A172 (cell line): ENCODE measurements around the gene KCNK2. TPM values are rescaled to one million over a fixed set of nuclear protein-coding genes. Genes with fewer than 3 reads are reported as not detected.
A peak's percentile ranks its signal among the peaks of the same experiment; 100 is the strongest.
"Not testable (repeated sequence)": the region's sequence is repeated elsewhere in the genome, so short reads cannot be mapped to it uniquely, and the experiment has no call there.

ENCODE experiments used
- DNase-seq: peaks from one replicate; pipeline ENCODE4 v3.0.0-alpha.2; 2015; ENCODE audit warnings: low spot score
- total RNA-seq: library from RNA; depleted of rRNA; stranded (reverse); fragments of >200 nt; shearing (Covaris generic); gene quantifications from 2 replicates; pipeline ENCODE4 v1.2.3, GENCODE V29; 2014

Gene KCNK2
- total RNA-seq, 1 experiment from 2014 or later = 0.05 TPM

DNA sequence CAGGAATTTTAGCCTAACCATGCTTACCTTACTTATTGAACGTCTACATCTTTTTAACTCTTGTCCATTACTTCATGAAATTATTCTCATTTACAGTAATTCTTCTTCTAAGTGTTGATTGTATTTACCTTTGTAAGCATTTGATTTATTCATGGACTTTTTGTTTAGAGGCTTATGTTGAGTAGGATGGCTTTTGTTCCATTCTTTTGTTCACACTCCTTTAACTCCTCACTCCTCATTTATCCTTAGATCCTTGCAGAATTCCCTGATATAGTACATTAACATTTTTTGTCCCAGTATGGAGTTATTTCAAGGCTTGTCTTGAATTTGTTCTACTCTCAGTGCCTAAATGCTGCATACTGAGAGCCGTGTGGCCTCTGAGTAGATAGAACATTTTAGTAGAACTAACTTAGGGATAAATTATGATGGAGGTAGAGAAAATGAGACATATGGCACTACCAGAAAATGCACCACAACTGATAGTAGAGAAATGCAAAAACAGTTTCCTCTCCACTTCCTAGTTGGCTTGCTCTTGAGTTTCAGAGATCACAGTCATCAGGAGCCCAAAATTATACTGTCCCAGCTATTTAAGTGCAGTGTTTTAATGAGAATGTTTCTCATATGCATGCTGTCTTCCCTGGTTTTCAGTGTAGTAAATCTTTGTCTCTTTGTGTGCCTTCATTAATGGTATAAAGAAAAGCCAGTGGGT is 69.5 kb downstream of the KCNK2 start:
- no peak for DNase-seq

DNA sequence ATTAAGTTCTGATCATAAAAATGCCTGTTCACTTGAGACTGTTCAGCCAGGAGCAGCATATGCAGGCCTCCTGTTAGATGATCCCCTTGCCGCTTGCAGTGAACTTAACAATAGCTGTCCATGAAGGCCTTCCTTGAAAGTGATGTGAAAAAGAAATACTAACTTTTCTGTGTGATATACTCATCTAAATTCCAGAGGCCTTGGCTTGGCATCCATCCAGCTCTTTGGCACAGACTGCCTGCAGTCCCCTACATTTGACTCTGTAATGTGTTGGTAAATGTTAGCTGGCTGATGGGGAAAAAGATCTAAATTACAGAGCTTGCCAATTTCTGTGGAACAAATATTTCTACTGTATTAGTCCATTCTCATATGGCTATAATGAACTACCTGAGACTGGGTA is 73.7 kb downstream of the KCNK2 start:
- no peak for DNase-seq

DNA sequence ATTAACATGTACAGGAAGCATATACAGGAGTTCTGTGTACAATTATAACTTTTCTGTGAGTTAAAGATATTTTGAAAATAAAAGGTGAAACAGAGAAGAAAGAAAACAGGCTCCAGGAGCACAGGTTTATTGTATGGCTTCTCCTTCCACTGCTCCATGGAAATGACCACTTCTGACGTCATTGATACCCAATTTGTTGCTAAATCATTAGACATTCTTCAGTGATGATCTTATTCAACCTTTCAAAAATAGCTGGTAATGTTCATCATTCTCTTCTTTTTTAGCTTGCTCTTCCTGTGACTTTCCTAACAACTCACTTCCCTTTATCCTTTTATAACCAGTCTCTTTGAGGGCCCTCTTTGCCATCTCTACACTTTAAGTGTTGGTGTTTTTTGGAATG is 77.8 kb downstream of the KCNK2 start:
- peak; percentile 20 for DNase-seq

DNA sequence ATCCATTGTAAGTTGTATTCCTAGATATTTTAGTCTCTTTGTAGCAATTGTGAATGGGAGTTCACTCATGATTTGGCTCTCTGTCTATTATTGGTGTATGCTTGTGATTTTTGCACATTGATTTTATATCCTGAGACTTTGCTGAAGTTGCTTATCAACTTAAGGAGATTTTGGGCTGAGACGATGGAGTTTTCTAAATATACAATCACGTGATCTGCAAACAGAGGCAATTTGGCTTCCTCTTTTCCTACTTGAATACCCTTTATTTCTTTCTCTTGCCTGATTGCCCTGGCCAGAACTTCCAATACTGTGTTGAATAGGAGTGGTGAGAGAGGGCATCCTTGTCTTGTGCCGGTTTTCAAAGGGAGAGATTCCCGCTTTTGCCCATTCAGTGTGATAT is 80.6 kb downstream of the KCNK2 start:
- DNase-seq = not testable (repeated sequence)

DNA sequence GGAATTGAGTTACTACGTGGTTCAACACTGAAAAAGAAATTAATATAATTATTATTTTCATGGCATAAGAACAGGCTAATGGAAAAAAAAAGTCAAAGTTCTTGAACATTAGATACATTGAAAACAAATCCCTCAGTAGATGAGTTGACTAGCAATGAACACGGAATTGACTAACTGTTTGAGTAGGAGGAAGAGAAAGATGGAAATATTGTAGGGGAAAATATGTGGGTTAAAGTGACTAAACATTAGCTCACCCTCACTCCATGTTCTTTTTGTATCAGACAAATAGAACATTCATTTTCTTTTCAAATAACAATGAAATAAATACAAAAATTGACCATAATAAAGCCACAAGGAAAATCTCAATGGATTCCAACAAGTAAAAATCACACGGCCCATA is 84.3 kb downstream of the KCNK2 start:
- no peak for DNase-seq

DNA sequence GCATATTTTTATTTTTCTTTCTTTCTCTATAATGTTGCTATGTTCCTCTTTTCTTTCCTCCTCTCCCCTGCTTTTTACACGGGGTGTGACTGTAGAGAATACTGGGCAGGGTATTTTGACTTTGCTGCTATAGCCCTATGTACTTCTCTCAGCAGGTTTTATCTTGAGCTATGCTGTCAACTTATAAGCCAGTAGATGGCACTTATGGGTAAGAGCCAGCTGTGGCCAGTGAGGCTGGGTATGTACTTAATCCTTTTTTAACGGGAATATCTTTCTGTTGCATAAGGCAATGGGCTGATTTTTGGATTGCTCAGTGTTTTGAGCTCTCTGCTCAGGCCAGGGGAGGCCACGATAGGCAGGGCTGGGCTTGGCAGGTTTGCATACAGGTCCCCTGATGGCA is 99.0 kb downstream of the KCNK2 start:
- DNase-seq = no peak

DNA sequence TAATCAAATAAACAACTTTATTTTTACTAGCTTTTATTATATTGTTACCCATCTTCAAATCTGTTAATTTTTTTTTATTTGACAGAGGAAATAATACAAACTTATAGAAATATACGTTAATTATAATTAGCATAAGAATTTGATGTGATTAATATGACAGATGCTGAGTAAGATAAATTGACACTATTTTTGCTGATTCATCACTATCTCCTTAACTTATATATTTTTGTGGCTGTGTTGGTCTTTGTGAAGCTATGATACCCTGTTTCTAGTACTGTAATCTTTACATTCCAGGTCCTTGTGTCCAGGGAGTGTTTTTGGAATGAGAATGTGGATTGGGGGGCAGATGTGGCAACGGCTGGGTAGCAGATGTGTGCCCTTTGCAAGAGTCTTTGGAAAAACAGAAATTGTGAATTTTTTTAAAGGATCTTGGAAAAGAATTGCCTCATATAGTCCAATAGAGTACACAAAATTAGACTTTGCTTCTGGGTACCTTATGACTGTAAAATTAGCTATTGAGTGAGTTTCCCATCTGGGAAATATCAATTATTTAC is 102.6 kb downstream of the KCNK2 start:
- no peak for DNase-seq

DNA sequence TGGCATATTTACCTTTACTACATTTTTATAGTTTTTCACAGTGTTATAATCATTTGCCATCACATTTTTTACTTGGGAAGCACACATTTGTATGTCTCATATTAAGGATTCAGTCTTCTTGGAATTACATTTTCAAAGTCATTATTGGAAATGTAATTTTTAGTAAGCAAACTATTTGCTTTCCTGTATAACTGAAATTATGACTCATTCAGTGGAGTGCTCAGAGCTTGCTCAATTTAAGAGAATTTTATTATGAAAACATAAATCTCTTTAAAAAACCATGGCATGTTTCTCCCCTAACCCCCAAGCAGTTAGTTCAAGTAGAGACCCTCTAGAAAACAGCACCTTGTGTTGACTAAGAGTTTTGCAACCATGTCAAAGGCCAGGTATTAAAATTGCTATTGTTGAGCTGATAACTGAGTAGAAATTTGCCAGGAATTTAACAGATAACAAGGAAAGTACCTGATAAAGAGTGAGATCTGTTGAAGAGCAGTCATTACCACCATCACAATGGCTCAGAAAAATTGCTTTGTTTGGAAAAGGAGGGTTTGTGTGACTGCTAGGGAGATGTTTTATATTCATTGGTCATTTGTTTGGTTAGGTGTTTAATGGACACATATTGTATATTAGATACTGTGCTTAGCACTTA is 105.9 kb downstream of the KCNK2 start:
- DNase-seq = no peak

DNA sequence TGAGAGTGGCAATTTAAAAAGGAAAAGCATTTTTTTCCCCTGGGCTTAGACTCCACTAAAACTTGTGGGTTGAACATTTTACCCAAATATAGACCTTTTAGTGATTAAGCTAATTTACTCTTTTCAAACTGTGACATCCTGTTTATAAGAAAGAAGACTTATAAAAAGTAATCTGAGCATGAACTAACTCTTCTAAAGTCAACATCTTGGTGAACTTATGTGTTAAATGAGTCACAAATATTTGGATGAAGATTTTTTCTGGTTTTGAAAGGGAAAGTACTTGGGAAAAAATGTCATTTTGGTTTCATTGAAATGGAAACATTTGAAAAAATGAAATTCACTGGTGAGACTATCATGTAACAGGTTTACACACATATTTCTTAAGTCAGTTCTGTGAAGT is 109.8 kb downstream of the KCNK2 start:
- DNase-seq = peak; percentile 8

DNA sequence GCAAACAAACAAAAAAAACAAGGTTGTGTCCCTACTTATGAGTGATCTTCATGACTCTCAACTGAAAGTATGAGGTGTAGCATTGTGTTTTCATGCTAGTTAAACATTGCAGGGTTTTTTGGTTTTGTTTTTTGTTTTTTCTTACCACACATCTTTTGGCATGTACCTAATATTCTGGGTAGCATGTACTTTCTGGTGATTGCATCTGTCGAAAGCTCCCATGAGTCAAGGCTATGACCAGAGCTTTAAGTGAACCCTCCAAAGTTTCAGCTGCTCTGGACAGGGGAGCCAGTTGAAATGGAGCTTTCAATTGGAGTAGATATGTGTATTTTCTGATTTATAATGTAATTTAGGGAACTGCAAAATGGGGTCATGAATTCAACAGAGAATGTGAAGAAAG is 115.5 kb downstream of the KCNK2 start:
- DNase-seq = no peak

DNA sequence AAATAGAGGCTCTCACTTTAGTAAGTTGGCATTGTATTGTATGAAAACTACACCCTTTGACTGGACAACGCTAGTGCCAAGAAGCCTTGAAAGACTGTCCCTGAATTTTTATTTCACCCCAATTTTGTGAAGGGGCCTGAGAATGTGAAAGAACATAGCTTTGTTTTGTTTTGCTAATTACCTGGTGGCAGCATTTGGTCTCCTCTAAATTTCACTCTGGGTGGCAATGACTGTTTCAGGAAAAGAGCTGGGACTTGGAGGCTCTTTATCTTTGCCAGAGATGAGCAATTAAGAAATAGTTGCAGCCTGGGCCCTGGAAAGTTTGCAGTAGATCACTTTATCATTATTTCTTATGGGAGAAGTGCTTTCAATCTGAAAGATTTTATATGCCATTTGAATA is 117.6 kb downstream of the KCNK2 start:
- no peak for DNase-seq

DNA sequence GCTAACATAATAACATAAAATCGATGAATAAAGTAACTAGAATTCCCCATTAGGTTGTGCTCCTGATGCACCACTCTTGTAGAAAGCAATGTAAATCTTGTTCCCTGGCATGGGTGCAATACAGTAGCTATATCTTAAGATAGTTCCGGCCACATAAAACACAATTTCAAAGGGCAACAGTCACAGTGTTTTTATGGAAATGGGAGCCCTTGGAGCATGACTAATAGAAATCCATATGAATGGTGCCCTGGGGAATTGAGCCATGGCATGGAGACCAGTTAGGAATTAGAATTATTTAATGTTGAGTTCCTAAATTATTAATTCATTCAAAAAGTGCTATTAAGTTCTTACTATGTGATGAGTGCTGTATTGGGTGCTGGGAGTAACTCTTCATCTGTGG is 118.7 kb downstream of the KCNK2 start:
- DNase-seq = no peak

DNA sequence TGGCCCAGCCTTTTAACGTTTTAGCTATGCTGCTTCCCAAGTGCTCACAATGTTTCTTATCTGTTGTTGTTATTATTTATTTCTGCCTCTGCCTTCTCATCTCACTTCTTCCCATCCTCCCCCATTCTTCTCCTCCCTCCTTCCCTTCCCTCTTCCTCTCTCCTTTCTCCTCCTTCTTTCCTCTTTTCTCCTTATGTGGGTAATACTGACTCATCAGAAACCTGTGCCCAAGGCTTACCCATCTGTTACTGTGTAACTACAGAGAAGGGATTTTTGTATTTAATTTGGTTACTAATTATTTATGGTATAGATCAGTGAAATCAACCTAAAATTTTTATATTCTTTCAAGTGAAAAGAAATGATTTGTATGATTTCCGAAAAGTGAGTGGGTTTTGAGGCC is 120.3 kb downstream of the KCNK2 start:
- no peak for DNase-seq

DNA sequence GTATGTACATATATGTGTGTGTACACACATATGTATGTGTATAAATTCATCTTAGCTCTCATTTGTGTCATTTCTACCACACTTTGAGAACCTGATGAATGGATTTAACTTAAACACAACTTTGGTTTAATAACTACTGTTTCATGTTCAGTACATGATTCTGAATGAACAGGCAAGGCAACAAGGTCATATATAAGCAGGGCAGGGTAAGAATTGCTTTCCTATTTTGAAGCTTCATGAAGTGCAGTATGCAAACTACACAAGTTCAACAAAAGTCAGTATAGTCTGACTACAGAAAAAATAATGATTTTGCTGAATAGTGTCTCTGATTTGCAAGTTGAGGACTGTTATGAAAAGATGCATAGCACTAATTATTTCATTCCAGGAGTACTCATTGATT is 127.6 kb downstream of the KCNK2 start:
- DNase-seq = no peak

DNA sequence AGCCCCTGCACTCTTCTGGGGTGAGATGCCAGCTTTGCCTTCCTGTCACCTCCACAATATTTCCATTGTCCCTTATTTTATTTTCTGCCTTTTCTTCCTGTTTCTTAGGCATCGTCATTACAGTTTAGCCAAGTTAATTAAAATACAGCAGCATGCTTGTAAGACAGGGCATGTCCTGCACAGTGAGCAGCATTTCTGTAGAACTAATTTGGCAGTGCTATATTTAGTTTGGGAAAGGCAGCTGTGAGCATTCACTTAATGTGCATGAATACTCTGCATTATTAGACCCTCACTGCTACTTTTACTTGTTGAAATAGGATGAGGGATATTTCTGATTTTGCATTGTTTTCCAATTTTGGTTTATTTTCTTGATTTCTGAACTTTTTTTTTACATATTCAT is 133.3 kb downstream of the KCNK2 start:
- DNase-seq = no peak

DNA sequence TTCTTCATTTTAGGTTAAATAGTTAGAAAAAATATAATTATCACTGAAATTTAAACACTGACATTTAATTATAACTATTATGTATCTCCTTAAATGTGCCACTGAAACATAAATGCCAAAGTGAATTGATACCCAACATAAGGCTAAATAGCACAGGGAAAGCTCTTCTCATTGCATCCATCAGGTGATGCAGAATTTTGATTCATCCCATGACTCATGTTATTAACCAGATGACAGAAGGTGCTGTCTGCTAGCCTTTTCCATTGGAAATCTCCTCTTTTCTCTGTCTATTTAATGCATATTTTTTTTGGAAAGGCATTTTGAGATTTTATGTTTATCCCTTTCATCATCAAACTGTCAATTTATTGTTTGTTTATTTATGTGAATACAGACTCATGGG is 136.8 kb downstream of the KCNK2 start:
- no peak for DNase-seq

DNA sequence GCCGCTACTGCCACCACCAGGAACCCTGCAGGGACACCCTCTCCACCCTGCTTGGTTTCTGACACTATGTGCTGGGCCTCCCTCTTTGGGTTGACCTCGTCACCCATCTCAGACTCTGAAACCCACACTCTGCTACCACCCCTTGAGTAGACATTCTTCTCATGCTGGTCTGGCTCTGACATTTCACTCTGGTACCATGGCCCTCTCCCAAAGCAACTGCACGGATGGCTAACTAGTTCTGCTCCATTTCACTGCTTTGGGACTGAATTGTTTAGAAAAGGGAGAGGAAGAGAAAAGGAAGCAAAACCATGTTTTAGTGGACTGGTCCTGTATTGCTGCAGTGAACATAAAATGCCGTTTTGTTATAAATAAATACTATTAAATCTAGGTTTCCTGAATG is 137.8 kb downstream of the KCNK2 start:
- no peak for DNase-seq

DNA sequence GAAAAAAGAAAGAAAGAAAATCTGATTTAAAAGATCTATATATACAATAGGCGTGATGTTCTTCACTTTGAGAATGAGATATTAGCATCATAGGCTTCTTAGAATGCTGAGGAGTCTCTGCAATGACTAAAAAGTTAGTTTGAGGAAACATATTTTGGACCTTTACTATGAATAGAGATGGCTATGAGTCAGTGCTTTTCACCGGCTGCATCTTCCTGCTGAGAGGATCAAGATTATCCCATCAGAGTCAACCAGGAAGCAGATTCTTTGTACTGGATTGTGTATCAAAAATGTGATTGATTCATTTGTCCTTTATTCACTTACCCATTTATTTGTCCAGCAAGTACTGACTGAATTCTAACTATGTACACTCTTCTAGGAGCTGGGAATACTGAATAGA is 144.2 kb downstream of the KCNK2 start:
- peak; percentile 17 for DNase-seq

DNA sequence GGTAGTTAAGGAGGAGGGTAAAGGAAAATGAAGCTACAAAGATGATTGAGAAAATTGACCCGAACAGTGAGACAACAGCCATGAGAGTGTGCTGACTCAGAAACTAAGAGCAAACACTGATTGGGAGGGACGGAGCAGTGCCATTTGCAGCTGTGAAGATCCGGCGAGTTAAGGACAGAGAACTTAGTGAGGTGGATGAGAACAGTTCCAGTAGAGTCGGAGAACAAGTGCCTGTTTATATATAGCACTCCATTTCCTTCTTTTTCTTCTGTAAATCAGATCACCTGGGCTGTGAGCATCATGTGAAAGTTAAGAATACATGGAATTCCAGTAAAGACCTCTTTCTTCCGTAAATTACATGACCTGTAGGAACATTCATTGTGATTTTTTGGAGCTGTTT is 145.7 kb downstream of the KCNK2 start:
- no peak for DNase-seq

DNA sequence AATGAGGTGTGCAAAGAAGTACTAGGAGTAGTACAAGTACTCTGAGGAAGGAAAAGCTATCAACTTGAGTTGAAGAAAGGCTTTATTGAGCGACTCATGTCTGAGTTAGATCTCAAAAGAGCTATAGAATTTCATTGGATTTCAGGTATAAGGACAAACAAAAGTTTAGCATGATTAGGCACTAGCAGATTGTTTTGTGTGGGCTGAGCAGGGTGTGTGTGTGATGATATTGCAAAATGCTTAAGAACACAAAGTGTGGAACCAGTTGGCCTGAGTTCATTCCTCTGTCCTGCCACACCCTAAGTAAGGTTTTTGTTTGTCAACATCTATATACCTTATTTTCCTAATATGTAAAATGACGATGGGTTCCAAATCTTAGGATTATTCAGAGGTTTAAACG is 158.9 kb downstream of the KCNK2 start:
- DNase-seq = no peak

DNA sequence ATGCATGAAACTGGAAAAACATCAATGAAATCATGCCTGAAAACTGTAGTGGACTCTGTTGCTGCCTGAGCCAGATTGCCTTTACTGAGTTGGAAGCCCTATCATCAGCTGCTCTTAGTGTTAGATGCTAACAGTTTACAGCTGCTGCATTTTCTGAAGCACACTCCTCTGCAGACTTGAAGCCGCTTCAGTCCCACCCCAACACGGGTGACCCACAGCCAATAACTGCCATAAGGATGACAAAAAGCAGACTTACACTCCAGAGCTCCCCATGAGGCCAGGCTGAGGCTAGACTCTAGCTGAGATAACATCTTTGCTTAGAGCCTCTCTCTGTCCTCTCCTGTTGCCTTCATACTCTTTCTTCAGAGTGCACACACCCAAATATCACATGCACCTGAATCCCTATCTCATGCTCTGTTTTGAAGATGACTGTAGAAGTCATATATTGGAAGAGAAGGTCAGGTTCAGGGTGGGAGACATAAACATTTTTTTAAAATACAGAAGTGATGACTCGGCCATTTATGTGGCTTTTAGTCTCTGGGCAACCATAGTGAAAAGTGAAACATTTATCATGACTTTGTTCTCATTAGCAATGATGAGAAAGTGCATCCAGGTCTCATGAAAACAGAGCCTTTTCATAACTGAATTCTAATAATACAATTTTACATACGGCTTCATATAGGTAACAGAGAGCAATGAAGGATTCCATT is 161.0 kb downstream of the KCNK2 start:
- no peak for DNase-seq

DNA sequence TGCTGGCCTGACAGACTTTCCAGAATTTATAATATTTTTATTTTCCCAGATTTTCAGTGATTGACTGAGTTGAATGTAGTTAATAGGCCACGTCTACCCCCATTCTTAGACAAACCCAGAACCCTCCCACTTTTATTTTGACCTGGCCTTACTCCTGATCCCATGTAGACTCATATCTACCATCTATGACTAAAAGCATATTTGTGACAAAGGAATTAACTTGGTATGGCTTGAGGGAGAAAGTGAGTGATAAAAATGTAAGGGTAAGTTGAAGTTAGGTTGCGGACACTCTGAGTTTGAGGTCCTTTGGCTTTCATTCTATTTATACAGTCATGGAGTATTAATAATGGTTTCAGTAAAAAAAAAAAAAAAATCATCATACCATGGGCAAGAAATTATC is 168.4 kb downstream of the KCNK2 start:
- DNase-seq = no peak

DNA sequence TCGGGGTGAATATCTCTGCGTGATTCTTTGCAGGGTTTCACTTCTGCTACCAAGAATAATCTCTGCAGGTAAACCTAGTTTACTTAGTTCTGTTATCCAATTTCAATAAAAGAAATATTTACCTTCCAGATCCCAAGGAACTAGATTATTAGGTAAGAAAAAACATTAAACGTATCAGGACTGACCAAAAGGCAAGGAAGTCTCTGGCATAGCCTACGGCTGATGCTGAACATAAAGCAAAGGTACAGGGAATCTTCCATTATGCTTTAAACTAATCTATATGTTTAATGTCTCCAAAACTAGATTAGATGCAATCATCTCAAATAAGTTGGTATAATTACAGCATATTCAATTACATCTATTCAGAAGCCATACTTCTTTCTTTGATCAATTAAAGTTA is 168.9 kb downstream of the KCNK2 start:
- DNase-seq = no peak
